Measurements from ENCODE around the gene GOLPH3L. TPM values are rescaled to one million over a fixed set of nuclear protein-coding genes. Genes with fewer than 3 reads are reported as not detected.
A peak's percentile ranks its signal among the peaks of the same experiment; 100 is the strongest.

Gene GOLPH3L
- total RNA-seq, 1 donor from 2014 or later: 22.4 TPM

GRCh38 chr1:150696590-150696989 is 364 bp downstream of the GOLPH3L start:
- peak overlapping the region; percentile 76 to 87 (median 82) for H3K9ac ChIP-seq (ENCODE audit: low read depth in 1 of 3, low read length in 3 of 3)
- H3K9me3 ChIP-seq (ENCODE audit: control insufficient read depth in 3 of 3, low read length in 3 of 3): no peaks in the 10 kb centered on the region
- no peaks in the 10 kb centered on the region for H3K27me3 ChIP-seq (ENCODE audit: control insufficient read depth in 3 of 3, insufficient read depth in 3 of 3, low read length in 3 of 3)
- peak overlapping the region; percentile 68 for H3K27ac ChIP-seq (ENCODE audit: low read depth, low read length)
- H3K4me3 ChIP-seq (ENCODE audit: low read length in 3 of 3): peak overlapping the region; percentile 86 to 92 (median 86)
- peaks cover 4 to 21% (median 20%) of the 10 kb centered on the region in 3 donors for H3K36me3 ChIP-seq (ENCODE audit: control insufficient read depth in 3 of 3, insufficient read depth in 3 of 3, low read length in 3 of 3)
- peaks cover 0 to 6% (median 0%) of the 10 kb centered on the region in 3 donors for H3K4me1 ChIP-seq (ENCODE audit: control insufficient read depth in 3 of 3, insufficient read depth in 3 of 3, low read length in 3 of 3)

DNA sequence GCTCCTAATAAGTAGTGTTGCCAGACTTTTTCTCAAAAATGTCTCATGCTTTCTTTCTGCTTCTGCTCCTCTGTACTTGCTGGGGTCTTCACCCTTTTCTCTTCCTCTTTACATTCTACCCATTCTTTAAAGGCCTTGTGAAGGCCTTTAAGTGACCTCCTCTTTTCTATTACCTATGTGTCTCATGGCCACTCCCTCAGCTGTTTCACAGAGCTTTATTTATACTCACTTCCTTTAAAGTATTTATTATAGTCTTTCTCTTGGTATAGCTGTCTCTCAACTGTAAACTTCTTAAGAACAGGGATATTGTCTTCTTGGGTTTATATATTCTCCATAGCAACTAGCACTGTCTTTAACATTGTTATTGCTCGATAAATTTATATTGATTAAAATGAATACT is 792 bp downstream of the GOLPH3L start:
- peak overlapping the region; percentile 1 to 36 (median 8) for H3K9ac ChIP-seq (ENCODE audit: low read depth in 1 of 3, low read length in 3 of 3)

DNA sequence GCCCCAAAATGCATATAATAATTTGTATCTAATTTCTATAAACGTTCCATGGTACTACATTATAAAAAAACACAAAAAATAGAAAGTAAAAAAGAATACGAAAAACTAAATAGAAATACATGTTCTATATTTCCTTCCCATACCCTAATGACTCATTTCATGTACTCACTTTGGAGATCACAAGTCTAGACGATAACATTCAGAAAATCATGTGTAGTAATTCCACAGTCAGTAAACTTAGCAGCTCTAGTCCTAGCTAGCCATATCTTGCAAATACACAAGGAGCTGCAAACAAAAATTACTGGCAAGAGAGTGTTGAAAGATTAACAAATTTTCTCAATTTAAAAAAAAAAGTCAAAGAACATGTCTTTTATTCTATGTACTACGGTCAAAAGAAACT is 1.4 kb downstream of the GOLPH3L start:
- H3K4me3 ChIP-seq (ENCODE audit: low read length in 3 of 3): no peak overlapping the region

More for the DNA sequence above, 792 bp downstream of the GOLPH3L start:
- Histone ChIP-seq H3K36me3 (ENCODE audit: control insufficient read depth in 3 of 3, insufficient read depth in 3 of 3, low read length in 3 of 3) (peaks cover 4 to 25% (median 20%) of the 10 kb centered on the region in 3 donors), H3K4me1 (ENCODE audit: control insufficient read depth in 3 of 3, insufficient read depth in 3 of 3, low read length in 3 of 3) (peaks cover 0 to 6% (median 0%) of the 10 kb centered on the region in 3 donors), H3K27me3 (ENCODE audit: control insufficient read depth in 3 of 3, insufficient read depth in 3 of 3, low read length in 3 of 3) (no peaks in the 10 kb centered on the region), H3K27ac (ENCODE audit: low read depth, low read length) (no peak overlapping the region), H3K4me3 (ENCODE audit: low read length in 3 of 3) (peak overlapping the region; percentile 22 to 92 (median 86)), H3K9me3 (ENCODE audit: control insufficient read depth in 3 of 3, low read length in 3 of 3) (no peaks in the 10 kb centered on the region)

GRCh38 chr1:150692720-150693119 is 4.2 kb downstream of the GOLPH3L start:
- no peaks in the 10 kb centered on the region for H3K27me3 ChIP-seq (ENCODE audit: control insufficient read depth in 3 of 3, insufficient read depth in 3 of 3, low read length in 3 of 3)
- no peaks in the 10 kb centered on the region for H3K9me3 ChIP-seq (ENCODE audit: control insufficient read depth in 3 of 3, low read length in 3 of 3)
- H3K4me1 ChIP-seq (ENCODE audit: control insufficient read depth in 3 of 3, insufficient read depth in 3 of 3, low read length in 3 of 3): peaks cover 0 to 6% (median 4%) of the 10 kb centered on the region in 3 donors
- peaks cover 9 to 30% (median 25%) of the 10 kb centered on the region in 3 donors for H3K36me3 ChIP-seq (ENCODE audit: control insufficient read depth in 3 of 3, insufficient read depth in 3 of 3, low read length in 3 of 3)
- H3K4me3 ChIP-seq (ENCODE audit: low read length in 3 of 3): no peak overlapping the region
- no peak overlapping the region for H3K27ac ChIP-seq (ENCODE audit: low read depth, low read length)
- H3K9ac ChIP-seq (ENCODE audit: low read depth in 1 of 3, low read length in 3 of 3): no peak overlapping the region

More for the DNA sequence above, 1.4 kb downstream of the GOLPH3L start:
- Histone ChIP-seq H3K4me1 (ENCODE audit: control insufficient read depth in 3 of 3, insufficient read depth in 3 of 3, low read length in 3 of 3) (peaks cover 0 to 6% (median 0%) of the 10 kb centered on the region in 3 donors), H3K27ac (ENCODE audit: low read depth, low read length) (no peak overlapping the region), H3K9ac (ENCODE audit: low read depth in 1 of 3, low read length in 3 of 3) (peak overlapping the region in 1 of 3 donors; percentile 16), H3K36me3 (ENCODE audit: control insufficient read depth in 3 of 3, insufficient read depth in 3 of 3, low read length in 3 of 3) (peaks cover 6 to 25% (median 20%) of the 10 kb centered on the region in 3 donors), H3K27me3 (ENCODE audit: control insufficient read depth in 3 of 3, insufficient read depth in 3 of 3, low read length in 3 of 3) (no peaks in the 10 kb centered on the region), H3K9me3 (ENCODE audit: control insufficient read depth in 3 of 3, low read length in 3 of 3) (no peaks in the 10 kb centered on the region)

GRCh38 chr1:150688763-150689162 is 8.2 kb downstream of the GOLPH3L start:
- no peaks in the 10 kb centered on the region for H3K27me3 ChIP-seq (ENCODE audit: control insufficient read depth in 3 of 3, insufficient read depth in 3 of 3, low read length in 3 of 3)
- no peaks in the 10 kb centered on the region for H3K9me3 ChIP-seq (ENCODE audit: control insufficient read depth in 3 of 3, low read length in 3 of 3)
- H3K4me3 ChIP-seq (ENCODE audit: low read length in 3 of 3): no peak overlapping the region
- peaks cover 5 to 23% (median 21%) of the 10 kb centered on the region in 3 donors for H3K36me3 ChIP-seq (ENCODE audit: control insufficient read depth in 3 of 3, insufficient read depth in 3 of 3, low read length in 3 of 3)
- no peak overlapping the region for H3K9ac ChIP-seq (ENCODE audit: low read depth in 1 of 3, low read length in 3 of 3)
- no peak overlapping the region for H3K27ac ChIP-seq (ENCODE audit: low read depth, low read length)
- H3K4me1 ChIP-seq (ENCODE audit: control insufficient read depth in 3 of 3, insufficient read depth in 3 of 3, low read length in 3 of 3): peaks cover 0 to 4% (median 0%) of the 10 kb centered on the region in 3 donors

DNA sequence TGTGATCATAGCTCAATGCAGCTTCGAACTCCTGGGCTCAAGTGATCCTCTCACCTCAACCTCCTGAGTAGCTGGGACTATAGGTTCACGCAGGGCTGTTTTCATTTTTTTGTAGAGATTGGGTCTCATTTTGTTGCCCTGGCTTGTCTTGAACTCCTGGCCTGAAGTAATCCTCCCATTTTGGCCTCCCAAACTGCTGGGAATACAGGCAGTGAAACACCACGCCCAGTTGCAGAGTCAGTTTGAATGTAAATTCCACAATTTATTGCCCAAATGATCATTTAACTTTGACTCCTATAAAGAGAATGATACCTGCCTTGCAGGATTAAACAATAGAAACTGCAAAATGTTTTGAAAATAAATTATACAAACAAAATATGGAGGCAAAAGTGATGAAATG is 10.7 kb downstream of the GOLPH3L start:
- Histone ChIP-seq H3K9me3 (ENCODE audit: control insufficient read depth in 3 of 3, low read length in 3 of 3) (no peaks in the 10 kb centered on the region), H3K36me3 (ENCODE audit: control insufficient read depth in 3 of 3, insufficient read depth in 3 of 3, low read length in 3 of 3) (peaks cover 5 to 12% (median 9%) of the 10 kb centered on the region in 3 donors), H3K27ac (ENCODE audit: low read depth, low read length) (no peak overlapping the region), H3K4me3 (ENCODE audit: low read length in 3 of 3) (no peak overlapping the region), H3K27me3 (ENCODE audit: control insufficient read depth in 3 of 3, insufficient read depth in 3 of 3, low read length in 3 of 3) (no peaks in the 10 kb centered on the region), H3K9ac (ENCODE audit: low read depth in 1 of 3, low read length in 3 of 3) (no peak overlapping the region), H3K4me1 (ENCODE audit: control insufficient read depth in 3 of 3, insufficient read depth in 3 of 3, low read length in 3 of 3) (peaks cover 0 to 4% (median 0%) of the 10 kb centered on the region in 3 donors)

- Histone ChIP-seq H3K9me3 (ENCODE audit: control insufficient read depth in 3 of 3, low read length in 3 of 3) (no peaks in the 10 kb centered on the region), H3K4me1 (ENCODE audit: control insufficient read depth in 3 of 3, insufficient read depth in 3 of 3, low read length in 3 of 3) (no peaks in the 10 kb centered on the region), H3K27ac (ENCODE audit: low read depth, low read length) (no peak overlapping the region), H3K9ac (ENCODE audit: low read depth in 1 of 3, low read length in 3 of 3) (no peak overlapping the region), H3K27me3 (ENCODE audit: control insufficient read depth in 3 of 3, insufficient read depth in 3 of 3, low read length in 3 of 3) (no peaks in the 10 kb centered on the region), H3K36me3 (ENCODE audit: control insufficient read depth in 3 of 3, insufficient read depth in 3 of 3, low read length in 3 of 3) (peaks cover 3 to 11% (median 9%) of the 10 kb centered on the region in 3 donors), H3K4me3 (ENCODE audit: low read length in 3 of 3) (no peak overlapping the region)
Measured at GRCh38 chr1:150683914-150684313, 13.0 kb downstream of the GOLPH3L start.

- no peak overlapping the region for H3K9ac ChIP-seq (ENCODE audit: low read depth in 1 of 3, low read length in 3 of 3)
- H3K9me3 ChIP-seq (ENCODE audit: control insufficient read depth in 3 of 3, low read length in 3 of 3): no peaks in the 10 kb centered on the region
- H3K4me1 ChIP-seq (ENCODE audit: control insufficient read depth in 3 of 3, insufficient read depth in 3 of 3, low read length in 3 of 3): no peaks in the 10 kb centered on the region
- H3K36me3 ChIP-seq (ENCODE audit: control insufficient read depth in 3 of 3, insufficient read depth in 3 of 3, low read length in 3 of 3): peaks cover 0 to 7% (median 0%) of the 10 kb centered on the region in 3 donors
- H3K27me3 ChIP-seq (ENCODE audit: control insufficient read depth in 3 of 3, insufficient read depth in 3 of 3, low read length in 3 of 3): no peaks in the 10 kb centered on the region
- H3K4me3 ChIP-seq (ENCODE audit: low read length in 3 of 3): no peak overlapping the region
- H3K27ac ChIP-seq (ENCODE audit: low read depth, low read length): no peak overlapping the region
Measured at GRCh38 chr1:150678988-150679387, 18.0 kb downstream of the GOLPH3L start.

GRCh38 chr1:150674881-150675280 is 22.1 kb downstream of the GOLPH3L start:
- Histone ChIP-seq H3K36me3 (ENCODE audit: control insufficient read depth in 3 of 3, insufficient read depth in 3 of 3, low read length in 3 of 3) (peaks cover 0 to 6% (median 0%) of the 10 kb centered on the region in 3 donors), H3K9ac (ENCODE audit: low read depth in 1 of 3, low read length in 3 of 3) (no peak overlapping the region), H3K27ac (ENCODE audit: low read depth, low read length) (no peak overlapping the region), H3K27me3 (ENCODE audit: control insufficient read depth in 3 of 3, insufficient read depth in 3 of 3, low read length in 3 of 3) (no peaks in the 10 kb centered on the region), H3K9me3 (ENCODE audit: control insufficient read depth in 3 of 3, low read length in 3 of 3) (no peaks in the 10 kb centered on the region), H3K4me3 (ENCODE audit: low read length in 3 of 3) (no peak overlapping the region), H3K4me1 (ENCODE audit: control insufficient read depth in 3 of 3, insufficient read depth in 3 of 3, low read length in 3 of 3) (no peaks in the 10 kb centered on the region)

DNA sequence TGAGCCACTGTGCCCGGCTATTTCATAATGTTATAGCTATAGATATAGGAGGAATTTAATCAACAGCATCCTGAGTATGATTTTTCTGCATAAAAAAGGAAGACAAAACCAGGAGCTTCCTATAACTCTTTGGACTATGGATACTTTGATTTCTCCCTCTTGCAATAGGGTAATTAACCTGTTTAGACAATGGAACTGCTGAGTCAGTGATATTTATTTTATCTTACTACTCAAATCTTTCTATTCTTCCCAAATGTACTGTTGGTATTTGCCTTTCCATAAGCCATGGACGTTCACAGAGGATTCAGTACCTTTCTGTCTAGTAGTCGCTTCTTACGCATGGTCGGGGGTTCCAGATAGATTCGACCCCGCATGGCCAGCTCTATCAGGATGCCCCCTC is 33.6 kb downstream of the GOLPH3L start:
- no peak overlapping the region for H3K9ac ChIP-seq (ENCODE audit: low read depth in 1 of 3, low read length in 3 of 3)
- no peak overlapping the region for H3K27ac ChIP-seq (ENCODE audit: low read depth, low read length)
- no peak overlapping the region for H3K4me3 ChIP-seq (ENCODE audit: low read length in 3 of 3)
- H3K4me1 ChIP-seq (ENCODE audit: control insufficient read depth in 3 of 3, insufficient read depth in 3 of 3, low read length in 3 of 3): no peaks in the 10 kb centered on the region
- H3K36me3 ChIP-seq (ENCODE audit: control insufficient read depth in 3 of 3, insufficient read depth in 3 of 3, low read length in 3 of 3): peaks cover 0 to 29% (median 25%) of the 10 kb centered on the region in 3 donors
- no peaks in the 10 kb centered on the region for H3K27me3 ChIP-seq (ENCODE audit: control insufficient read depth in 3 of 3, insufficient read depth in 3 of 3, low read length in 3 of 3)
- no peaks in the 10 kb centered on the region for H3K9me3 ChIP-seq (ENCODE audit: control insufficient read depth in 3 of 3, low read length in 3 of 3)

Measured in skeletal muscle tissue (tissue), 4 donors.